Effector memory CD8-positive, alpha-beta T cell (primary cell): ENCODE measurements around the gene SPNS3.
A peak's percentile ranks its signal among the peaks of the same experiment; 100 is the strongest.

Experiments
- ATAC-seq: fragments of 150-1000 bp; cut with Tn5 transposase; replicated peaks from 2 replicates; pipeline ENCODE4 v1.10.0; 2021; ENCODE audit warnings: mild to moderate bottlenecking, moderate library complexity
- DNase-seq, 3 experiments: peaks; one replicate each; pipeline ENCODE4 v3.0.0; 2021
- H3K27ac Mint-ChIP-seq, 2 donors: one replicate each; pipeline ENCODE4 v1.8.0; 2022; ENCODE audit warnings: mild to moderate bottlenecking in 2 of 2, mixed read lengths in 2 of 2, moderate library complexity in 2 of 2
- H3K27me3 Mint-ChIP-seq, 2 donors: one replicate each; pipeline ENCODE4 v1.8.0; 2022; ENCODE audit warnings: mixed read lengths in 2 of 2
- H3K36me3 Mint-ChIP-seq: one replicate; pipeline ENCODE4 v1.8.0; 2022; ENCODE audit warnings: mild to moderate bottlenecking, moderate library complexity, mixed read lengths; ENCODE audit not compliant: insufficient read depth
- H3K4me1 Mint-ChIP-seq, 2 donors: one replicate each; pipeline ENCODE4 v1.8.0; 2022; ENCODE audit warnings: low read depth in 2 of 2, mixed read lengths in 2 of 2
- H3K4me3 Mint-ChIP-seq, 2 donors: one replicate each; pipeline ENCODE4 v1.8.0; 2022; ENCODE audit warnings: mild to moderate bottlenecking in 2 of 2, mixed read lengths in 2 of 2, moderate library complexity in 2 of 2
- H3K9me3 Mint-ChIP-seq, 2 donors: one replicate each; pipeline ENCODE4 v1.8.0; 2022; ENCODE audit warnings: mixed read lengths in 2 of 2
- total RNA-seq, 9 experiments: gene quantifications; one replicate each; lab custom pipeline; 2026; lab: John Stamatoyannopoulos, UW

The SPNS3 gene
- 2.0 to 23.4 (median 9.2) reads per million in 9 experiments for total RNA-seq

- peak within 1 kb of the TSS in 1 of 2 donors; percentile 81 for H3K27ac Mint-ChIP-seq
- peaks cover 0 to 4% of the 10 kb centered on the region in 2 donors for H3K27me3 Mint-ChIP-seq
- peak; percentile 85 for ATAC-seq
- peaks cover 19 to 28% of the 10 kb centered on the region in 2 donors for H3K4me1 Mint-ChIP-seq
- H3K4me3 Mint-ChIP-seq: peak within 1 kb of the TSS; percentile 66 to 78
- H3K36me3 Mint-ChIP-seq: peaks cover 6% of the 10 kb centered on the region
- no peaks in the 10 kb centered on the region for H3K9me3 Mint-ChIP-seq
- DNase-seq: peak; percentile 23 to 33 (median 26)
Measured at GRCh38 chr17:4433515-4434031, at the start of gene SPNS3. Gene SPNS3 (plus strand): TSS chr17:4433940. CDS start chr17:4433968, 28 bp downstream.

- no peak overlapping the region for H3K27ac Mint-ChIP-seq
- DNase-seq (no peak), ATAC-seq (no peak)
Measured at GRCh38 chr17:4386406-4386805, 47.3 kb upstream of the SPNS3 start.

GRCh38 chr17:4387137-4387536, 46.6 kb upstream of the SPNS3 start:
- Mint-ChIP-seq H3K27ac (no peak overlapping the region), H3K4me3 (no peak overlapping the region), H3K4me1 (no peaks in the 10 kb centered on the region), H3K36me3 (peaks cover 4% of the 10 kb centered on the region), H3K9me3 (no peaks in the 10 kb centered on the region), H3K27me3 (no peaks in the 10 kb centered on the region)
- no peak for ATAC-seq
- no peak for DNase-seq

More at GRCh38 chr17:4386406-4386805, 47.3 kb upstream of the SPNS3 start:
- no peaks in the 10 kb centered on the region for H3K4me1 Mint-ChIP-seq
- no peaks in the 10 kb centered on the region for H3K9me3 Mint-ChIP-seq
- H3K4me3 Mint-ChIP-seq: no peak overlapping the region
- H3K36me3 Mint-ChIP-seq: peaks cover 4% of the 10 kb centered on the region
- no peaks in the 10 kb centered on the region for H3K27me3 Mint-ChIP-seq

GRCh38 chr17:4389079-4389478, 44.7 kb upstream of the SPNS3 start:
- no peak overlapping the region for H3K4me3 Mint-ChIP-seq
- peaks cover 4% of the 10 kb centered on the region for H3K36me3 Mint-ChIP-seq
- H3K27ac Mint-ChIP-seq: no peak overlapping the region
- H3K9me3 Mint-ChIP-seq: no peaks in the 10 kb centered on the region
- DNase-seq (no peak), ATAC-seq (no peak)
- no peaks in the 10 kb centered on the region for H3K4me1 Mint-ChIP-seq
- no peaks in the 10 kb centered on the region for H3K27me3 Mint-ChIP-seq

- H3K27ac Mint-ChIP-seq: no peak overlapping the region
- peaks cover 10 to 12% of the 10 kb centered on the region in 2 donors for H3K4me1 Mint-ChIP-seq
- H3K4me3 Mint-ChIP-seq: no peak overlapping the region
- H3K9me3 Mint-ChIP-seq: no peaks in the 10 kb centered on the region
- ATAC-seq: no peak
- H3K27me3 Mint-ChIP-seq: no peaks in the 10 kb centered on the region
- peaks cover 3% of the 10 kb centered on the region for H3K36me3 Mint-ChIP-seq
- no peak for DNase-seq
Measured at GRCh38 chr17:4393806-4394205, 39.9 kb upstream of the SPNS3 start.

- peaks cover 10 to 12% of the 10 kb centered on the region in 2 donors for H3K4me1 Mint-ChIP-seq
- ATAC-seq: no peak
- H3K4me3 Mint-ChIP-seq: no peak overlapping the region
- peaks cover 3% of the 10 kb centered on the region for H3K36me3 Mint-ChIP-seq
- no peak for DNase-seq
- no peaks in the 10 kb centered on the region for H3K27me3 Mint-ChIP-seq
- H3K27ac Mint-ChIP-seq: peak overlapping the region in 1 of 2 donors; percentile 8
- H3K9me3 Mint-ChIP-seq: no peaks in the 10 kb centered on the region
Measured at GRCh38 chr17:4394208-4395110, 39.3 kb upstream of the SPNS3 start.

GRCh38 chr17:4395111-4395478, 38.6 kb upstream of the SPNS3 start:
- no peaks in the 10 kb centered on the region for H3K9me3 Mint-ChIP-seq
- ATAC-seq (no peak), DNase-seq (no peak)
- H3K4me3 Mint-ChIP-seq: no peak overlapping the region
- peak overlapping the region in 1 of 2 donors; percentile 8 for H3K27ac Mint-ChIP-seq
- no peaks in the 10 kb centered on the region for H3K27me3 Mint-ChIP-seq
- peaks cover 3% of the 10 kb centered on the region for H3K36me3 Mint-ChIP-seq
- peaks cover 10 to 12% of the 10 kb centered on the region in 2 donors for H3K4me1 Mint-ChIP-seq

GRCh38 chr17:4397840-4398239, 35.9 kb upstream of the SPNS3 start:
- no peaks in the 10 kb centered on the region for H3K27me3 Mint-ChIP-seq
- peaks cover 3% of the 10 kb centered on the region for H3K36me3 Mint-ChIP-seq
- H3K4me3 Mint-ChIP-seq: peak overlapping the region in 1 of 2 donors; percentile 8
- DNase-seq (no peak), ATAC-seq (no peak)
- no peak overlapping the region for H3K27ac Mint-ChIP-seq
- peaks cover 10 to 12% of the 10 kb centered on the region in 2 donors for H3K4me1 Mint-ChIP-seq
- H3K9me3 Mint-ChIP-seq: no peaks in the 10 kb centered on the region

- Mint-ChIP-seq H3K36me3 (no peaks in the 10 kb centered on the region), H3K27ac (no peak overlapping the region), H3K4me3 (no peak overlapping the region), H3K4me1 (peaks cover 4 to 5% of the 10 kb centered on the region in 2 donors), H3K27me3 (peaks cover 0 to 11% of the 10 kb centered on the region in 2 donors), H3K9me3 (no peaks in the 10 kb centered on the region)
- no peak for ATAC-seq
- no peak for DNase-seq
Measured at GRCh38 chr17:4405038-4405669, 28.6 kb upstream of the SPNS3 start.

GRCh38 chr17:4405699-4406098, 28.0 kb upstream of the SPNS3 start:
- H3K27ac Mint-ChIP-seq: no peak overlapping the region
- H3K4me3 Mint-ChIP-seq: no peak overlapping the region
- no peak for ATAC-seq
- H3K4me1 Mint-ChIP-seq: peaks cover 4 to 5% of the 10 kb centered on the region in 2 donors
- H3K27me3 Mint-ChIP-seq: peaks cover 0 to 11% of the 10 kb centered on the region in 2 donors
- no peak for DNase-seq
- no peaks in the 10 kb centered on the region for H3K9me3 Mint-ChIP-seq
- H3K36me3 Mint-ChIP-seq: no peaks in the 10 kb centered on the region

- H3K9me3 Mint-ChIP-seq: no peaks in the 10 kb centered on the region
- H3K27me3 Mint-ChIP-seq: peaks cover 0 to 11% of the 10 kb centered on the region in 2 donors
- ATAC-seq: no peak
- peaks cover 4 to 5% of the 10 kb centered on the region in 2 donors for H3K4me1 Mint-ChIP-seq
- DNase-seq: no peak
- no peak overlapping the region for H3K27ac Mint-ChIP-seq
- no peaks in the 10 kb centered on the region for H3K36me3 Mint-ChIP-seq
- no peak overlapping the region for H3K4me3 Mint-ChIP-seq
Measured at GRCh38 chr17:4406386-4406785, 27.4 kb upstream of the SPNS3 start.

- Mint-ChIP-seq H3K36me3 (no peaks in the 10 kb centered on the region), H3K4me3 (no peak overlapping the region), H3K9me3 (no peaks in the 10 kb centered on the region), H3K27ac (no peak overlapping the region), H3K27me3 (peaks cover 0 to 11% of the 10 kb centered on the region in 2 donors), H3K4me1 (peaks cover 4 to 5% of the 10 kb centered on the region in 2 donors)
- DNase-seq (no peak), ATAC-seq (no peak)
Measured at GRCh38 chr17:4407216-4407615, 26.5 kb upstream of the SPNS3 start.

GRCh38 chr17:4407851-4408250, 25.9 kb upstream of the SPNS3 start:
- peaks cover 4 to 6% of the 10 kb centered on the region in 2 donors for H3K4me1 Mint-ChIP-seq
- H3K4me3 Mint-ChIP-seq: no peak overlapping the region
- no peaks in the 10 kb centered on the region for H3K9me3 Mint-ChIP-seq
- DNase-seq (no peak), ATAC-seq (no peak)
- no peaks in the 10 kb centered on the region for H3K36me3 Mint-ChIP-seq
- H3K27me3 Mint-ChIP-seq: peaks cover 0 to 11% of the 10 kb centered on the region in 2 donors
- H3K27ac Mint-ChIP-seq: no peak overlapping the region
